ENCODE results near the gene GABBR1.

The GABBR1 gene

DNA sequence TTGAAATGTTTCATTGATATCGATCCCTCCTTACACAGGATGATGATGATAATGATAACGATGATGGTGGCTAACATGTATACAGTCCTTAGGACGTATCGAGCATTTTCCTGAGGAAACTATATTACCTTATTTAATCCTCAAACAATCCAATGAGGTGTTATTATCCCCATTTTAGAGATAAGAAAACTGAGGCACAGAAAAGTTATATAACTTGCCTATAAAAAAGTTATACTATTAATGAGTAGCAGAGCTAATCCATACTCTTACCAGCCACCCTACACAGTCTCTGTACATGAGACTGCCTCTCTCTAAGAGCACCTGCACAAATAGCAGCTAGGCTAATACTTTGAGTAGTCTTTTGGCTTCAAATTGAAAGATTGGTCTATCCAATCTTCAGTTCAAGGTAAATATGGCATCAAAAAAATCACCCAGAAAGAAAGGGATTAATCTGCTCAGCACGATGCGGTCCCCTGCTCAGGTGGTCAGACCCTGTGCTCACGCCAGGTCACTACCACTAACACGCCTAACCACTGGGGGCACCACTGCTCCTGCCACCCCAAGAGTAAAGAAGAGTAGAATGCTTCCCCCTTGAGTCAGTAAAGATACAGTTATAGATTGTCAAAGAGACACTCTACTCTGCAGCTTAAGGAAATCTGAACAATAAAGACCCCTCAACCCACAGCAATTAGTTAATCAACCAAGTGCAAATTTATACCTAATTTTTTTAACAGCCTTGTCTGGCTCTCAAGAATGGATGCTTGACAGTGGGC lies 15.0 kb downstream of the GABBR1 start:
- no peak for DNase-seq

DNA sequence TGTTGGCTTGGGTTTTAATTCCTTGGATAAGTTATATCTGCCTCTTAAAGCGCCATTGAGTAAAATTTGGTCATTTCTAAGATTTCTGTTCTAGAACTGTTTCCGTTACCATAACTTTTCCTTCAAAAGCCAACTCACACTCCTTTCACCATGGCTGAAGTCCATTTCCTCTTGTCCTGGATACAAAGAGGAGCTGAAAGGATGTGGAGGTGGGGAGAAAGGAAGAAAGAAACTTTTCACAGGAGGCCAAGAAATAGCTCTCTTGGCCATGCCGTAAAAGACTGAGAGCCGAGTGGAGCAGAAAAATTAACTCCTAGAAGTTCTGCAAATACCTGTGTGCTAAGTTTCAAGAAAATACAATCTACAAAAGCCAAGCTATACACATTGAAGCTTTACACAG lies 21.6 kb downstream of the GABBR1 start:
- DNase-seq = no peak

DNA sequence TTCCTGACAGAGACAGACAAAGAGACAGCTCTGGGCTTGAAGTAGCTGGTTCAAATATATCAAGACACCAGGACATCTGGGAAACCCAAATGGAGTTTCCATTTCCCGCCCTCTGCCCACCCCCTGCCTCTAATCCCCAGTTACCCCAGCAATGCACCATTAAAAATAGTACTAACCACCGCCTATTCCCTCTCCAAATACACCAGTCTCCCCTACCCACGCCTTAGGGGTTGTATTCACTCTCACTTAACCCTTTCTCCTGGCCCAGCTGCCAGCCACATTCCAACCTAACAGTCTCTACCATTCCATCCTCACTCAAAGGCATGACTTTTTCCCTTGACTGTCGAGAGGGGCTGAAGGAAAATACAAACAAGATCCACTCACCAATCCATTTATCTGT lies 22.4 kb downstream of the GABBR1 start:
- DNase-seq = no peak

DNA sequence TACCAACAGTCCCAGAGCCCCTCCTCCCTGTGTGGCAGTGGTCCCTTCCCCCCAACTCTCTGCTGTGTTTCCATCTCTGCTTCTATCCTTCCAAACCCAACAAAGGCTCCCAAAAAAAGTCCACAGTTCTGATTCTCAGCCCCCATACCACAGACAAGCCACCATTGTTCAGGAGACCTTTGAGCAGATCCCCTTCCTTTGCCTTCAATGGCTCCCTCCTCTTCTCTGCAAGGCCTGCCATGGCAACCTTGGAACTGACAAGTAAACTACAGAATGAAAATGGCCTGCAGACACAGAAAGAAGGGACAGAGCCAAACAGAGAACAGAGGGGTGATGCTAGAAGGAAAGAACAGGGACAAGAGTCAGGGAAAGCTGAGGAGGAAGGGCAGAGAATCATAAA lies 24.9 kb downstream of the GABBR1 start:
- DNase-seq = no peak

DNA sequence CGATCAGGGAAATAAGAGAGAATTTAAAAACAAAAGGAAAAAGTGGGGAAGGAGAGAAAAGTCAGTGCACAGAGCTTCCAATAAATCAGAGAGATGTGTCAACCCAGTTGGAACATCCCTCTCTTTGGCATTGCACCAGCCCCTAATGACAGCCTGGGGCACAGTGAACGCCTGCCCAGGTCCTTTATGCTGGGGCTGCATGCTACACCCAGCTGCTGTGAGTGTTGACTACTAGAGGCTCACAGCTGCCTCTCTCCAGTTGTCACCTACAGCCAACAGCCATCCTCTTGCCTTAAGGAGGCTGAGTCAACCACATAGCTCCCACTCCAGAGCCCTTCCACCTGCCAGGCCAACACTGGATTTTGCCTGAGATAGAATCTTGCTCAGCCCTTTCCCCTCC lies 29.1 kb downstream of the GABBR1 start:
- DNase-seq = no peak

DNA sequence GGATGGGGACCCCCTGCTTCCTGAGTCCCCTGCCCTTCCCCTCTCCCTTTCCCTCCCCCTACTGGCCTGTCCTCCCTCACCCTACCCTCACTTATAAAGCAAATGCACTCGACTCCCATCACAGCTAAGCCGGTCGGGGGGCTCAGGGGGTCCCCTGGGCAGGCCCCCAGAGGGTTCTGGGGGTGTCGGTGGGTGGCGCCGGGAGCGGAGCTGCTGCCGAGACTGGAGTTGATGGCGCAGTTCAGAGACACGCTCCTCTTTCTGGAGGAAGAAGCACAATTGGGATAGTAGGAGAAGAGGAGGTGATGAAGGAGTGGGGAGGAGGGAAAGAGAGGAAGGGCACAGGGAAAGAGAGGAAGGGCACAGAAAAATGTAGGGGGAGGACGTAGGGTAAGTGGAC lies 29.5 kb downstream of the GABBR1 start:
- DNase-seq = no peak

DNA sequence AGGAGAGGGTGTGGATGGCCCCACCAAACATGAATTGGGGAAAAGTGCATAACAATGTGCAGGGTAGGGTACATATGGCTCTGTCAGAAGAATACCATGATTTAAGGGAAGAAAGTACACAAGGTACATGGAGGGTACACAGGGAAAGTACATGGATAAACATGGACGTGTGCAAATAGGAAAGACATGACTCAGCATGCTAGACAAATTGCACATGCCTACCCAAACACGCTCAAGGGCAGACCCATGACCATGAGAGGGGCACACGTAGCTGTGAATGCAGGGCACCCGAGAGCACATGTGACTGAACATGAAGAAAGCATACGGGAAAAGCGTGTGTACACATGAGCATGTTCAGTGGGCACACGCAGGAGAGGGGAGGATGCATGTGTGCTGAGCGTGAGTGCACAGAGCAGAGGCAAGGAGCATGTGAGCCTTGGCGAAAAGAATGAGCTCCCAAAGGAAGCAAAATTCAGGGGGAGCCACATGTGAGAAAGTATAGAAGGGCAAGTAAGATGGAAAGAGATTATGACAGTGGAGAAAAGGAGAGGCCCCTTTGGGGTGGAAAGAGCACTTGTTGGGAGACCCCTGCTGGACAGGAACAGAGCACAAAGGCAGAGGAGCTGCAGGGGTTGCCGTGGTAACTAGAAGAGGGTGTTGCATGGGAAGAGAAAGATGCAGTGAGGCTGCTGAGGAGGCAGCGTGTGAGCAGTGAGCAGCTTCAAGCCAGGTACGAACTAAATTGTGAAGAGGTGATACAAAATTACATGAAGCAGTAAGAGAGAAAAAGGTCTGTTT lies 30.2 kb downstream of the GABBR1 start:
- no peak for DNase-seq

DNA sequence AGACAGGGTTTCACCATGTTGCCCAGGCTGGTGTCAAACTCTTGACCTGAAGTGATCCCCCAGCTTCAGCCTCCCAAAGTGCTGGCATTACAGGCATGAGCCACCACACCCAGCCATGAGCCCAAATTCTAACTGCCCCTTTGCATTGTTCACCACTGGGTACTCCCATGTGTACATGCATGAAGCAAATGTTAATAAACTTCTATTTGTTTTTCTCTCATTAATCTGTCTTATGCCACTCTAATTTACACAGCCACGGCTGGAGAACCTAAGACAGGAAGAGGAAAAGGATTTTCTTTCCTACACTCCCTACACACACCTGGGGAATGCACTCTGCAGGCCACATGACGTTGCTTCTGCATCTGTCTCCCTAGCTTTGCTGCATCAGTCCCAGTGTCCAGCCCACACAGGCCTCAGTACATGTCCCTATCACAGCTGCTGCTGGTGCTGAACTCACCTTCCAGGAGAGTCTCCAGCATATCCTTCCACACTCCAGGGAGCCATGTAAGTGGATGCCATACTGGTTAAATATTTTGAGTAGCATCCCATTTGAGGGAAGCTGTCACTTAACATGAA lies 34.7 kb downstream of the GABBR1 start:
- DNase-seq = no peak

DNA sequence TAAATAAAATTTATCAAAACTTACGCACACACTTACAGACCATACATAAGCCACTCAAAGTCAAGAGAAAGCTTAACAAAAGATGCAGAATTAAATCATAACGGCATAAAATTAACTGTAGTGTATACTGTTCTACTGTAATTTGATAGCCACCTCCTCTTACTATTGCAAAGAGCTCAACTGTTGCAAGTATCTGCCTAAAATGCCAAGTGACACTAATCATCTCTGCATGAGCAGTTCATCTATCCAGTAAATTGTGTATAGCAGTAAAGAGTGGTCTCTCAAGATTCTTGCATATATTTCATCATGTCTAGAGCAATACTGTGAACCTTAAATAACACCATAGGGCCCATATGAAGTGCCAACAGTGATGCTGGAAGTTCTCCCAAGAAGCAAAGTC lies 35.8 kb downstream of the GABBR1 start:
- DNase-seq = no peak

DNA sequence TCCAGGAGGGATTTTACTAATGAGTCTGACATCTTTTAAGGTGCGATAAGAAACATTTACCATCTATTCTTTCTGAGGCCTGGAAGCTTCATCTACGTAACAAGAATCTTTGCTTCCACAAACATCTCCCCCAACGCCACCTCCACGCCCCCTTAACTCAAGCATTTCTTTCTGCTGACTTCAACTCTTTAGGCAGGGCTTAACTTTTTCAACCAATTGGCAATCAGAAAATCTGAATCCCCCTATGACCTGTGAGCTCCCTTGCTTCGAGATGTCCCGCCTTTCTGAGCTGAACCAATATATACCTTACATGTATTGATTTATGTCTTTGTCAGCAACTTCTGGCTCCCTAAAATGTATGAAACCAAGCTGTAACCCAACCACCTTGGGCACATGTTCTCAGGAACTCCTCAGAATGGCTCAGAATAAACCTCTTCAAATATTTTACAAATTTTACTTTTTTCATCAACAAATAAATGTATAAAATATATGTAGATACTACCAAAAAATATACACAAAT lies 36.5 kb downstream of the GABBR1 start:
- DNase-seq = no peak

DNA sequence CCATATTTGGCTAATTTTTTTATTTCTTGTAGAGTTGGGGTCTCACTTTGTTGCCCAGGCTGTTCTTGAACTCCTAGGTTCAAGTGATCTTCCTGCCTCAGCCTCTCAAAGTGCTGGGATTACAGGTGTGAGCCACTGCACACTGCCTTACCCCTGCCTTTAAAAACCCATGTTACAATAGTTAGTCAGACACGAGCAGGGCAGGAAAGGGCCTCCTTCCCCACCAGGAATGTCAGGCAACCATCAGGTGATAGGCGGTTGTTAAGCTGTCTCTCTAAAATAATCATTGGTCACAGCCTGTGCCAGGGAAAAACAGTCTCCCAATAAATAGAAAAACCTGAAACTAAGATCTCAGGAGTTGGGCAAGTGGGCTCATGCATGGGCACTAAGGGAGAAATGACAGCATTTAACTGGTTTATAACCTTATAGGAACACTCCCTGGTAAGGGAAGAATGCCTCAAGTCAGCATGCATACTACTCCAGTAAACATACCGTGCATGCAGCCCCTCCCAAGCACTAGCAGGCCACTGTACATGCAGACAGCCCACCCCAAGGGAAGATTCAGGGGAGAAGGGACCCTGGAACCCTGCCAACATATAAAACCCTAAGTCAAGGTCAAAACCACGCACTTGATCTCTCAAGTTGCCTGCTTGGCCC lies 39.7 kb downstream of the GABBR1 start:
- no peak for DNase-seq

DNA sequence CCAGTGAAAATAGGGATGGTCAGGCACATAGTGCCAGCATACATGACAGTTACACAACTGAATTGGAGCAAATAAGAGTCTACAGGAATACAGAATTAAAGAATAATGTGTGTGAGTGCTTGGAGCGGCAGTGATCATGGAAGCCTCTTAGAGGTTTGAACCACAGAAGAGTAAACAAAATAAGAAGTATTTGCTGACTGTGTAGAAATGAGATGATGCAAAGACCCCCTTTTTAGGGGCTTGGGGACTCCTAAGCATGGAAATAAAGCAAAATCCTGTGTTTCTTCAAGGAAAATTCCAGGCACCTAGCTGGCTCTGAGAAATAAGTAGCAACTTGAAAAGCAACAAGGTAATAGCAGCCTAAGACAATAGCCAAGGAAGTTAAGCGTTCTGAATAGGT lies 41.3 kb downstream of the GABBR1 start:
- DNase-seq = no peak

DNA sequence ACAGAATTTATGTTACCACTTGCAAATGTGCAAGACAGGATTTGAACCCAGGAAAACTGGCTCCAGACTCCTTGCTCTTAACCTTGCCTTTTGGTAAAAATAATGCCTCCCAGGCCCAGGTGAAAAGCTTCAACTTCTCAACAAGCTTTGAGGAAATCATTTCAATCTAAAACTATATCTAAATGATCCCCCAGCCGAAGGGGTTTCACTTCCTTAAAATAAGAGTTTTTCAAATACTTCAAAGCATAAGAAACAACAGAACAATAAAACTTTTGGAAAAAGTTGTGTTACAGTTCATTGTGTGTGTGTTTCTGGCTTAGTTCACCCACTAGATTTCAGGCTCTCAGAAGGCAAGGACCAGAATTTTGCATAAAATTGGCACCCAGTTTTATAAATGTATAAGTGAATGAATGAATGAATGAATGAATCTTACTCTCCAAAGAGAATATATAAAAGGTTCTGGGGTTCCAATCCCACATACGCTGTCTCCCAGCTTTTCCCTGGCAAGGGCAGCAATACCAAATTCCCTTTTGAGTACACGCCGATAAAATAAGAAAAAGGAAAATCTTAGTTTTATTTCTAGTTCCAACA lies 42.7 kb downstream of the GABBR1 start:
- DNase-seq = no peak

DNA sequence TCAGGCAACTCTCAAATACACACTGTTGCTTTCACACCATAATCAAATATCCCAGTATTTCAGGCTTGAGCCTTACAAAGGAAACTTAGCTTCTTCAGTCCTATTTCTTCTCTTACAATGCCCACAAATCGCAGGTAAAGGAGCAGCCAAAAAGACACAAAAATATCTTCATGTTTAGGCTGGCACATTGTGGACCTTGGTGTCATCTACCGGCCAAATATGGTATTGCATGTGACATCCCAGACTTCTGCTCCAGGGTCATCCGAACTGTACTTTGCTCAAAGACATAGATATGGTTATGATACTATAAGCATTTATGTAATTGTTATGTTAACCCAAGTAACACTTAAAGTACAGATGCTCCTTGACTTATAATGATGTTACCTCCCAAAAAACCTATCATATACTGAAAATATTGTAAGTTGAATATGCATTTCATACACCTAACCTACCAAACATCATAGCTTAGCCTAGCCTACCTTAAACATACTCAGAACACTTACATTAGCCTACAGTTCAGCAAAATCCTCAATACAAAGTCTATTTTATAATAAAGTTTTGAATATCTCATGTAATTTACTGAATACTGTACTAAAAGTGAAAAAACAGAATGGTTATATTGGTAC lies 43.4 kb downstream of the GABBR1 start:
- DNase-seq = no peak

DNA sequence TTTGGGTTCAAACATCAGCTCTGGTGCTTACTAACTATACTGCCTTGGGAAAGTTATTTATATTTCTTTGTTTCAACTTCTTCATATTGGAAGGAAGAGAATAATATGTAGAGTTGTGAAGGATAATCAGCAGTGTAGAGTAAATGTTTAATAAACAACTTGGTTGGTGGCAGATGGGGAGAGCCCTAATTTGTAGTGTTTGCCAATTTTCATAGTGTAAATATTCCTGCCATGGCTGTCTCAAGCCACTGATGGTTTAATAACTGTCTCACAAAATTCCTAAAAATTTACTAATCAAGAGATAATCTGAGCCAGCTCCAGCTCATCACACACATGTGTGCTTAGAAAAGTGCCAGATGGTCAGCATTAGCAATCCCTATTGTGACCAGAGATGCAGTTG lies 48.2 kb downstream of the GABBR1 start, which contains the start of gene OR2H2:
Gene OR2H2 (plus strand): TSS at position 301 of the 400 bp plus-strand sequence. CDS start 2,824 bp downstream, outside the sequence.
- no peak for DNase-seq

DNA sequence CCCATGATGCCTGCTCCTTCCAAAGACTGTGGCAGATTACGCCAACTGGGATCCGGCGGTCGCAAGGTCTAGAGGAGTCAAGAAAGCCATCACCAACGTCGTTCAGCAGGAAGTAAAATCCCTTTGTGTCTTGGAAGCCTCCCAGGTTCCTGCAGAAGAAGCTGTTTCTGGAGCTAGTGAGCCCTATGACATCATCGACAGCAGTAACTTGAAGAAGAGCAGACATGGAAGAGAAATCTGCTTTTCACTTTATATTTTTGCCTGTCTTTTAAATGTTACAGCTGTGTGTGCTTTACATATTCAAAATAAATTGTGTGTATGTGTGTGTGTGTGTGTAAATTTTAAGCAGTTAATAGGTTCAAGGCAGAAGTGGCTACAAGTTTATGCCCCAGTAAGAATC lies 55.4 kb downstream of the GABBR1 start:
- no peak for DNase-seq

DNA sequence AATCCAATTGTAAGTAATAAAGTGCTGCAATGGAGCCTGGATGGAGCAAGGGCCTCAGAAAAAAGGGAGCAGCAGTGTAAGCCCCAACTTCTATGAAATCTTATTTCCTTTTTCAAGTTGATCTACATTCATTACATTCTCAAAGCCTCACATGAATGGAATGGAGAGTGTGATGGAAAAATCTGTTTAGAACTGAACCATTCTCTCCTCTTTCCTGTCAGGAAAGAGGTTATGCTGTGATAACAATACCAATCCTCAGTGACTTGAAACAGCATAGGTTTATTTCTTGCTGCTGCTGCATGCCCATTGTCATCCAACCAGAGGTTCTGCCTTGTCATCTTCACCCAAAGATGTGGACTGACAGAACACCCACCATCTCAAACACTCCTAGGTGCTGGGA lies 56.9 kb downstream of the GABBR1 start:
- DNase-seq = no peak

DNA sequence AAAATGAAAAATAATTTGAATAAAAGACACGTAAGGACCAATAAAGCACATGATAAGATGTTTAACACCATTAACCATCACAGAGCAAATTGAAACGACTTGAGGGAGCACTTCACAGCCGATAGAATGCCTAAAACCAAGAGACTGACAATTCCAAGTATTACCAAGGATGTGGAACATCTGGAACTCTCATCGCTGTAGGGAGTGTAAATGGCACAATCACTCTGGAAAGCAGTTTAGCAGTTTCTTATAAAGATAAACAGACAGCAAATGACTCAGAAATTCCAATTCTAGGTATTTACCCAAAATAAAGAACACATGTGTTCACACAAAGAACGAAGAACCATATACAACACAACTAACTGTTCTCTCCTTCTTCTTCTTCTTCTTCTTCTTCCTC lies 65.0 kb downstream of the GABBR1 start:
- DNase-seq = no peak

DNA sequence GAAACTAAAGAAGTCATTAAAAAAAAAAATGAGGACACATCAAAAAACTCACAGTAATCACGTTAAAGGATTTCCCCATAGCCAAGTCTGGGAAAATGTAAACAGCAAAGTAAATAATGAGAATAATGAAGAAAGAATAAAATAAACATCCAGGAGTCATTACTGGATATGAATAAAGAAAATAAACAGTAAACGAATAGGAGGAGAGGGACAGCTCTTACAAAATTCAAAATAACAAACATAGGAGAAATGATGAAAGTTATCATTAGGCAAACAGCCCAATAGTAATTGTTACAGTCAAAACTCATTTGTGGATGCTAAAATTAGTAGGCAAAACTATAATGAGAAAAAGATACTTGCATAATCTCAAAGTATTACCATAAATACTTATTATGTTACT lies 65.4 kb downstream of the GABBR1 start:
- no peak for DNase-seq

DNA sequence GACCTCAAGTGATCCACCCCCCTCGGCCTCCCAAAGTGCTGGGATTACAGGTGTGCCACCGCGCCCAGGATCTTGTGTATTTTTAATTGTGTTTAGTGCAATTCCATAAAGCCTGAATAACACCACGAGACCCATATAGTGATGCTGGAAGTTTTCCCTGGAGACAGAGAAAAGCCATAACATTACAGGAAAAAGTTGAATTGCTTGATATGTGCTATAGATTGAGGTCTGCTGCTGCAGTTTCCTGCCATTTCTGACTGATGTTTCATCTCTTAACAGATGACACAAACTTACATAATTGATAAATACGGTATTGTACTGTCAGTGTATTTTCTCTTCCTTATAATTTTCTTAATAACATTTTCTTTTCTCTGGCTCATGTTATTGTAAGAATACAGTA lies 66.1 kb downstream of the GABBR1 start:
- DNase-seq = no peak

DNA sequence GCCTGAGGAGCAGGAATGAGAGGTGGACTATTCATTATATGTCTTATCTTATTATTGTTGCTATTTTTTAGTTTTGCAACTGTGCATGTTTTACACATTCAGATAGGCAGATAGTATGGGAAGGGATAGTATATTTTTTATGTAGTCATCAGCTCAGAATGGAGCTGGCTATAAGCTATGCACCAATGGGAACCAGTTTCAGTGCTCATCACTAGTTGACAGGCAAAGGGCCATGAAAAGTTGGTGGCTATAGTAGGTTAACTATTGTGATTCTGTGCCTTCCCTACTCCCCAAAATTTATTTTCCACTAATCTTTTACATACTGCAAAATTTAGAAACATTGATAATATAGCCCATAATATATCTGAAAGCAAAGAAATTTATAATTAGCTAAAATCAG lies 68.1 kb downstream of the GABBR1 start:
- no peak for DNase-seq

DNA sequence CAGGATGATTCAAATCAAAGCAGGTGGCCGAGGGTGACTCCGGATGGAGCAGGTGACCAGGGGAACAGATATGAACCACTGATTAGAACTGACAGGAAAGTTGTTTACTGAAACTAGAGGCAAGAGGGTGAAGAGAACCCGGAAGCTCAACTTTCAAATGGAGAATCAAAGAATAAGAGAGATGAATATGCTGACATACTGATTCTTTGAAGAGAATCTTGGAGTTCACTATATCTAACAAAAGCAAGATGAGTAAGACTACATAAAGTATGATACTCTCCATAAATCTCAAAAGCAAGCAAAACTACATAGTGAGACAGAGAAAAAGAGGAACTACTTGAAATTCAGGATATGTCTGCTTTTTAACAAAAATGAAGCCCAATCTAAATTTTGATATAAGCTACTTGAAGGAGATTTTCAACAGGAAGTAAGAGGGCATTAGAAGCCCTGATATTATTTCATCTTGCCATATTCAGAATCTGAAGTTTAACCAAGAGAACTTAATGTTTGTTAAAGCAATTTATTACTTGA lies 69.5 kb downstream of the GABBR1 start:
- DNase-seq = no peak

Data from DMS153 (cell line).